Adrenal gland (tissue), 12 donors: ENCODE data around the gene APOB. TPM values are rescaled to one million over a fixed set of nuclear protein-coding genes. Genes with fewer than 3 reads are reported as not detected.

Experiments
- DNase-seq, 7 donors: peaks; one replicate each; pipeline ENCODE4 v3.0.0-alpha.2; 2019 to 2020
- H3K27ac ChIP-seq, 5 donors: fragments of 200-600 bp; sonication (generic) in 4 of 5; 1 replicate in 3 of 5; 2 replicates in 2 of 5; pipeline versions ENCODE4 v1.5.1 to v1.8.0; 2016 to 2020; ENCODE audit warnings: mild to moderate bottlenecking in 1 of 5
- H3K27me3 ChIP-seq: fragments of 200-600 bp; 2 replicates; pipeline ENCODE4 v1.8.0; 2021
- H3K36me3 ChIP-seq, 2 donors: fragments of 200-600 bp; replicated peaks in 1 of 2; 1 replicate in 1 of 2; 2 replicates in 1 of 2; pipeline versions ENCODE4 v1.5.1 to v1.8.0; 2018 to 2022
- H3K4me1 ChIP-seq, 2 donors: fragments of 200-600 bp; replicated peaks in 1 of 2; 1 replicate in 1 of 2; 2 replicates in 1 of 2; pipeline versions ENCODE4 v1.5.1 to v1.8.0; 2018 to 2021
- H3K4me3 ChIP-seq, 4 donors: fragments of 200-600 bp; sonication (generic) in 3 of 4; one replicate each; pipeline ENCODE4 v1.5.1; 2016 to 2018
- H3K9me3 ChIP-seq, 3 donors: fragments of 200-600 bp; sonication (generic) in 1 of 3; replicated peaks in 1 of 3; 1 replicate in 2 of 3; 2 replicates in 1 of 3; pipeline versions ENCODE4 v1.5.1 to v1.8.0; 2016 to 2021
- POLR2A ChIP-seq, 2 donors: fragments of 450-650 bp; IDR thresholded peaks; one replicate each; pipeline ENCODE4 v1.6.1; 2017; ENCODE audit warnings: antibody characterized with exemption in 2 of 2, mild to moderate bottlenecking in 2 of 2, moderate library complexity in 1 of 2
- WGBS, 4 donors: extraction: QIAGEN DNeasy Blood & Tissue Kit in 2 of 4; methylation state at CpG; one replicate each; pipeline versions ENCODE4 v1.1.5 to v1.1.7; 2013 to 2017; 5-methylcytosine and 5-hydroxymethylcytosine counted together
- intact Hi-C, 2 donors: fragments of 100-400 bp; cut with DNase I; formaldehyde crosslinking; loops; one replicate each; pipeline versions ENCODE4 v1.14.1 to v1.15.0; 2022 to 2023
- polyA plus RNA-seq, 3 donors: library from polyadenylated mRNA; stranded (reverse); fragments of 200-250 nt in 2 of 3; fragments of 350-450 nt in 1 of 3; fragmentation: Illumina TruSeq in 1 of 3; extraction: RNeasy Lipid Tissue Mini Kit (QIAGEN cat#74804) in 1 of 3; gene quantifications; one replicate each; pipeline ENCODE4 v1.2.3, GENCODE V29; 2013 to 2014
- total RNA-seq, 9 donors: library from RNA; depleted of rRNA in 4 of 9; stranded (reverse); fragments of >200 nt in 4 of 9; fragments of 120-200 nt in 1 of 9; fragmentation: NEBNext Ultra II Directional in 1 of 9; extraction: Animal tissue kit (Norgen Biotek cat#: 25700) in 1 of 9; gene quantifications; one replicate each; pipeline versions ENCODE4 v1.1.0 to v1.2.4, GENCODE V29; 2013 to 2023
- TF ChIP-seq, protein P1 (sequence below), 6 experiments: fragments of 450-650 bp in 4 of 6; fragments of 200-600 bp in 2 of 6; sonication (generic) in 1 of 6; IDR thresholded peaks; 1 replicate in 5 of 6; 2 replicates in 1 of 6; pipeline versions ENCODE4 v1.5.1 to v1.8.0; 2016 to 2021; ENCODE audit warnings: antibody characterized with exemption in 6 of 6, mild to moderate bottlenecking in 2 of 6, moderate library complexity in 1 of 6
- donor health status: healthy with polysubstance abuse.
- donor health status: Bipolar disorder and iron deficiency.
- donor health status: DM: yes; HTN: yes; CAD: no.
- donor health status: DM: no; HTN: no; CAD: no.
- donor health status: DM: no; HTN: no; CAD: no.
- donor health status: DM: yes; HTN: yes; CAD: no.

Gene APOB
- total and polyA plus RNA-seq, 12 donors = under 0.01 to 1.9 (median 0.16) TPM; not detected in 1

DNA sequence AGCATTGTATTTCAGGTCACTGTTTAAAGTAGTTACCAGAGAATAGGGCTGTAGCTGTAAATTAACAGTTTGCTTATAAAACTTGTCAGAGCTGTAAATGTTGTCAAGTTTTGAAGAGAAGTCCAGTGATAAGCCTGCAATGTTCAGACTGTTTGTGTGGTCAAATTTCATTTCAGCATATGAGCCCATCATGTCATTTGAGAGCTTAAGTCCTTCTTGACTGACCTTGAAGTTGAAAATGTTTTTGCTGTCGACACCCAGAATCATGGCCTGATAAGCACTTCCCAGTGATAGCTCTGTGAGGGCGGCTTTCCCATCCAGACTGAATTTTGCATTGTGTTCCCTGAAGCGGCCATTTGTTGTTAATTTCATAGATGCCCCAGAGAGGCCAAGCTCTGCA lies 32.4 kb downstream of the APOB start:
- no peaks in the 10 kb centered on the region for H3K9me3 ChIP-seq
- no peak for DNase-seq
- no peak overlapping the region for H3K27ac ChIP-seq

DNA sequence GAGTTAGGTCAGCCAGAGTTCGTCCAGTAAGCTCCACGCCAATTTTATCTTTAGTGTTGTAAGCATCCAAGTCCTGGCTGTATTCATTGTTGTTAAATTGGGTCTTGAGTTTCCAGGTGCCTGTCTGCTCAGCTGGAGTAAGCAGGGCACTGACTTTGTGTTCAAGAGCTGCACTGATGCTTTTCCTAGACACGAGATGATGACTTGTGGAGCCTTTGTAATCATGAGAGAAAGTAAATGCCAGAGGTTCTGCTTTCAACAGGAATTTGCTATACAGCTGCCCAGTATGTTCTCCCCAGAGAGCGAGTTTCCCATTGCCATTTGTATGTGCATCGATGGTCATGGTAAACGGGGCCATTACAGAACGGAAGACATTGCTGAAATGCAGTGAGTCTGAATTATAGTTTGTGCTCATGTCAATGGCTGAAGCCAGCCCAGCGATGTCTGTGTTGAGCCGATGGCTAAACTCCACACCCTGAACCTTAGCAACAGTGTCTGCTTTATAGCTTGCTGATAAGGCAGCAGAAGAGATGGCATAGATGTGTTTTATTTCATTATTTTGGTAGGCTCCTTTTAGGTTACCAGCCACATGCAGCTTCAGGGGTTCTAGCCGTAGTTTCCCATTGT lies 32.9 kb downstream of the APOB start:
- no peak for TF ChIP-seq POLR2A (IDR thresholded peaks at IDR 0.05)
- TF ChIP-seq, protein P1, sequence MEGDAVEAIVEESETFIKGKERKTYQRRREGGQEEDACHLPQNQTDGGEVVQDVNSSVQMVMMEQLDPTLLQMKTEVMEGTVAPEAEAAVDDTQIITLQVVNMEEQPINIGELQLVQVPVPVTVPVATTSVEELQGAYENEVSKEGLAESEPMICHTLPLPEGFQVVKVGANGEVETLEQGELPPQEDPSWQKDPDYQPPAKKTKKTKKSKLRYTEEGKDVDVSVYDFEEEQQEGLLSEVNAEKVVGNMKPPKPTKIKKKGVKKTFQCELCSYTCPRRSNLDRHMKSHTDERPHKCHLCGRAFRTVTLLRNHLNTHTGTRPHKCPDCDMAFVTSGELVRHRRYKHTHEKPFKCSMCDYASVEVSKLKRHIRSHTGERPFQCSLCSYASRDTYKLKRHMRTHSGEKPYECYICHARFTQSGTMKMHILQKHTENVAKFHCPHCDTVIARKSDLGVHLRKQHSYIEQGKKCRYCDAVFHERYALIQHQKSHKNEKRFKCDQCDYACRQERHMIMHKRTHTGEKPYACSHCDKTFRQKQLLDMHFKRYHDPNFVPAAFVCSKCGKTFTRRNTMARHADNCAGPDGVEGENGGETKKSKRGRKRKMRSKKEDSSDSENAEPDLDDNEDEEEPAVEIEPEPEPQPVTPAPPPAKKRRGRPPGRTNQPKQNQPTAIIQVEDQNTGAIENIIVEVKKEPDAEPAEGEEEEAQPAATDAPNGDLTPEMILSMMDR (IDR thresholded peaks at IDR 0.05) = no peak
- Histone ChIP-seq H3K27ac (no peak overlapping the region), H3K36me3 (no peaks in the 10 kb centered on the region), H3K27me3 (no peaks in the 10 kb centered on the region), H3K9me3 (no peaks in the 10 kb centered on the region), H3K4me3 (no peak overlapping the region), H3K4me1 (no peaks in the 10 kb centered on the region)
- WGBS, 4 donors = 76 to 85% (median 78%) methylated on average over 10 of the region's 10 CpGs
- intact Hi-C loops = no loop called here
- DNase-seq = no peak

More for the DNA sequence above, 32.4 kb downstream of the APOB start:
- Histone ChIP-seq H3K4me3 (no peak overlapping the region), H3K36me3 (no peaks in the 10 kb centered on the region), H3K4me1 (no peaks in the 10 kb centered on the region), H3K27me3 (no peaks in the 10 kb centered on the region)
- 59 to 76% (median 70%) methylated on average over 3 of the region's 3 CpGs for WGBS, 4 donors
- intact Hi-C loops = no loop called here
- no peak for TF ChIP-seq POLR2A (IDR thresholded peaks at IDR 0.05)
- TF ChIP-seq, protein P1 (IDR thresholded peaks at IDR 0.05) = no peak

DNA sequence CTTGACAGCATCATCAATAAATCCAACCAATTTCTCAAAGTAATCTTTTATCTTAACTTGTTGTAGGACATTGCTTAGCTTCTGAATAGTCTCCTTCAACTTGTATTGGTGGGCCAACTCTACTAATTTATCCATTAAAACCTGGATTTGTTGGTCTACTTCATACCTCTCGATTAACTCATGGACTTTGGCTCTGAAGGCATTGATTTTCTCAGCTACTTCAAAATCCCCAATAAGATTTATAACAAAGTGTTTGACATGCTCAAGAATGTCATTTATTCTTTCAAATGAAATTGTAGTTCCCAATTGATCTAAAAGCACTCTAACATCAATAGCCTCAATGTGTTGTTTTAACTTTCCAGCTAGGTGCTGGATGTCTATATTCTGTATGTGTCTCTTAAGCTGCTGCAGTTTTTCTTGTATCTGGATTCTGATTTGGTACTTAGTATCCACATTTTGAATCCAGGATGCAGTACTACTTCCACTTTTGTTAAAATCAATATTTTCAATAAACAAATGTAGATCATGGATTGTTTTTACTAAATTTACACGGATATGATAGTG lies 34.1 kb downstream of the APOB start:
- DNase-seq = no peak
- Histone ChIP-seq H3K36me3 (no peaks in the 10 kb centered on the region), H3K27ac (no peak overlapping the region), H3K9me3 (no peaks in the 10 kb centered on the region), H3K27me3 (no peaks in the 10 kb centered on the region), H3K4me3 (no peak overlapping the region), H3K4me1 (no peaks in the 10 kb centered on the region)
- intact Hi-C loops = no loop called here
- TF ChIP-seq POLR2A (IDR thresholded peaks at IDR 0.05) = no peak
- TF ChIP-seq, protein P1 (IDR thresholded peaks at IDR 0.05) = no peak
- 58 to 68% (median 64%) methylated on average over 2 of the region's 2 CpGs for WGBS, 4 donors

DNA sequence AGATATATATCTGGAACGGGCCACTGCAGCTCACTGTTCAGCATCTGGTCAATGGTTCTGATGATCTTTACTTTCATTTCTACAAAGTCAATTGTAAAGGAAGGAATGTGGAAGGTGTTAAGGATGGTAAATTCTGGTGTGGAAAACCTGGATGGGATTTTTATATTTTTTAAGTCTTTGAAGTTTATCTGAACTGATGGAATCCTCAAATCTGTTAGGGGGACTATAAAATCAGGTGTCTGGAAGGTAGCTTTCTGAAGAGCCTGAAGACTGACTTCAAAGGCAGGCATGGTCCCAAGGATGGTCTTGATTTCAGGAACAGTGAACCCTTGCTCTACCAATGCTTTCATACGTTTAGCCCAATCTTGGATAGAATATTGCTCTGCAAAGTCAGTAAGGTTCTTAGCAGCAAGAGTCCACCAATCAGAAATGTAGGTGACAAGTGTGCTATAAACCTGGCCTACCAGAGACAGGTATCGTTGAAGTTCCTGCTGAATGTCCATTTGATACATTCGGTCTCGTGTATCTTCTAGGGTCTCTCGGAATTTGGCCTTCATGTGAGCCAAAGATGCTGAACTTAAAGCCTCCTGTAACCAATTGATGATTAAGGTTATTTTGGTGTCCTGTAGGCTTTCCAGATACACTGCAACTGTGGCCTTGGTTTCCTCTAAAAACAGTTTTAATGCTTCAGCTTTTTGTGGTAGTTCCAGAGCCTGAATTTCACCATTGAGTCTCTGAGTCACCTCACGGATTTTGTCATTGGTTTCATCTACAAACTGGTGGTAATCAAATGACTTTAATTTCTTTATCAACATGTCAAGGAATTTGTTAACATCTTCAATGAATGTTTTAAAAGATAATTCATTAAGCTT lies 34.8 kb downstream of the APOB start:
- no peaks in the 10 kb centered on the region for H3K9me3 ChIP-seq
- H3K36me3 ChIP-seq = no peaks in the 10 kb centered on the region
- no peaks in the 10 kb centered on the region for H3K4me1 ChIP-seq
- WGBS, 4 donors = 80 to 89% (median 87%) methylated on average over 7 of the region's 7 CpGs
- H3K27ac ChIP-seq = no peak overlapping the region
- intact Hi-C loops = no loop called here
- no peak for DNase-seq
- H3K4me3 ChIP-seq = no peak overlapping the region
- TF ChIP-seq, protein P1 (IDR thresholded peaks at IDR 0.05) = no peak
- no peak for TF ChIP-seq POLR2A (IDR thresholded peaks at IDR 0.05)
- H3K27me3 ChIP-seq = peaks cover 5% of the 10 kb centered on the region
